Measurements from ENCODE around the gene SLAIN2. TPM values are rescaled to one million over a fixed set of nuclear protein-coding genes. Genes with fewer than 3 reads are reported as not detected.
A peak's percentile ranks its signal among the peaks of the same experiment; 100 is the strongest.

Gene SLAIN2
- total RNA-seq, 1 experiment from 2014 or later = 12.5 TPM

- no peaks in the 10 kb centered on the region for H3K27me3 ChIP-seq (ENCODE audit: low read length)
- no peaks in the 10 kb centered on the region for H3F3A ChIP-seq (ENCODE audit: low read length, unreplicated experiment)
- intact Hi-C loops (cut with micrococcal nuclease) = no loop called here
- no peaks in the 10 kb centered on the region for H3K79me2 ChIP-seq (ENCODE audit: low read length)
- ChIA-PET CTCF (no interaction called here), POLR2A (ENCODE audit: unreplicated experiment) (no interaction called here)
- peaks cover 64% of the 10 kb centered on the region for H3K4me1 ChIP-seq (ENCODE audit: insufficient read depth, low read length)
- no peaks in the 10 kb centered on the region for H3K36me3 ChIP-seq (ENCODE audit: low read depth, low read length)
- H3K9ac ChIP-seq (ENCODE audit: low read length) = no peak overlapping the region
- H3K4me2 ChIP-seq (ENCODE audit: low read length) = no peak overlapping the region
- TF ChIP-seq EZH2 (IDR thresholded peaks at IDR 0.05; ENCODE audit: low read length, unreplicated experiment) (no peak), CTCF (conservative IDR thresholded peaks at IDR 0.05; ENCODE audit: low read depth, low read length) (no peak), EZH2phosphoT487 (IDR thresholded peaks at IDR 0.05; ENCODE audit: borderline replicate concordance, low read length) (no peak)
- H4K20me1 ChIP-seq (ENCODE audit: low read length) = no peaks in the 10 kb centered on the region
- BruUV-seq (replicated peaks) = no TSS peak
- H3K4me3 ChIP-seq (ENCODE audit: low read length) = no peak overlapping the region
- no peaks in the 10 kb centered on the region for H3K9me2 ChIP-seq (replicated peaks; ENCODE audit: low read length)
- no peaks in the 10 kb centered on the region for H3K9me3 ChIP-seq (ENCODE audit: low read length)
- DNase-seq (no peak), ATAC-seq (no peak)
- H3K27ac ChIP-seq (ENCODE audit: low read length) = no peak overlapping the region
- no peak overlapping the region for H2AFZ ChIP-seq (ENCODE audit: low read length)
These were observed 7.1 kb upstream of the SLAIN2 start for GRCh38 chr4:48334236-48334635.

- H3K27me3 ChIP-seq (ENCODE audit: low read length) = no peaks in the 10 kb centered on the region
- no peaks in the 10 kb centered on the region for H3K9me3 ChIP-seq (ENCODE audit: low read length)
- H3K36me3 ChIP-seq (ENCODE audit: low read depth, low read length) = no peaks in the 10 kb centered on the region
- no peaks in the 10 kb centered on the region for H3K9me2 ChIP-seq (replicated peaks; ENCODE audit: low read length)
- peaks cover 64% of the 10 kb centered on the region for H3K4me1 ChIP-seq (ENCODE audit: insufficient read depth, low read length)
- H2AFZ ChIP-seq (ENCODE audit: low read length) = no peak overlapping the region
- DNase-seq (peak; percentile 28), ATAC-seq (no peak)
- CTCF ChIA-PET = no interaction called here
- H3K4me3 ChIP-seq (ENCODE audit: low read length) = no peak overlapping the region
- POLR2A ChIA-PET (ENCODE audit: unreplicated experiment) = no interaction called here
- intact Hi-C loops (cut with micrococcal nuclease) = no loop called here
- no TSS peak for BruUV-seq (replicated peaks)
- no peaks in the 10 kb centered on the region for H3K79me2 ChIP-seq (ENCODE audit: low read length)
- no peak overlapping the region for H3K9ac ChIP-seq (ENCODE audit: low read length)
- H3F3A ChIP-seq (ENCODE audit: low read length, unreplicated experiment) = no peaks in the 10 kb centered on the region
- H3K4me2 ChIP-seq (ENCODE audit: low read length) = no peak overlapping the region
- no peaks in the 10 kb centered on the region for H4K20me1 ChIP-seq (ENCODE audit: low read length)
- H3K27ac ChIP-seq (ENCODE audit: low read length) = no peak overlapping the region
- no peak for TF ChIP-seq EZH2phosphoT487 (IDR thresholded peaks at IDR 0.05; ENCODE audit: borderline replicate concordance, low read length)
- no peak for TF ChIP-seq EZH2 (IDR thresholded peaks at IDR 0.05; ENCODE audit: low read length, unreplicated experiment)
- no peak for TF ChIP-seq CTCF (conservative IDR thresholded peaks at IDR 0.05; ENCODE audit: low read depth, low read length)
These were observed 6.4 kb upstream of the SLAIN2 start for GRCh38 chr4:48334900-48335384.

- no peak overlapping the region for H3K4me3 ChIP-seq (ENCODE audit: low read length)
- no peaks in the 10 kb centered on the region for H3K79me2 ChIP-seq (ENCODE audit: low read length)
- no peaks in the 10 kb centered on the region for H3K9me2 ChIP-seq (replicated peaks; ENCODE audit: low read length)
- H3K9me3 ChIP-seq (ENCODE audit: low read length) = no peaks in the 10 kb centered on the region
- no TSS peak for BruUV-seq (replicated peaks)
- peaks cover 56% of the 10 kb centered on the region for H3K4me1 ChIP-seq (ENCODE audit: insufficient read depth, low read length)
- no peak overlapping the region for H3K4me2 ChIP-seq (ENCODE audit: low read length)
- no peak overlapping the region for H2AFZ ChIP-seq (ENCODE audit: low read length)
- no peak overlapping the region for H3K9ac ChIP-seq (ENCODE audit: low read length)
- no peaks in the 10 kb centered on the region for H3K36me3 ChIP-seq (ENCODE audit: low read depth, low read length)
- no peaks in the 10 kb centered on the region for H3K27me3 ChIP-seq (ENCODE audit: low read length)
- no peaks in the 10 kb centered on the region for H3F3A ChIP-seq (ENCODE audit: low read length, unreplicated experiment)
- no peak overlapping the region for H3K27ac ChIP-seq (ENCODE audit: low read length)
- no peak for DNase-seq
- POLR2A ChIA-PET (ENCODE audit: unreplicated experiment) = interaction anchor here (0.7 kb wide), 1 partner anchor 8 kb away, joined by 5 read pairs; no protein-coding TSS in a partner anchor
- intact Hi-C loops (cut with micrococcal nuclease) = no loop called here
- CTCF ChIA-PET = no interaction called here
- TF ChIP-seq EZH2 (IDR thresholded peaks at IDR 0.05; ENCODE audit: low read length, unreplicated experiment) = no peak
- no peak for TF ChIP-seq CTCF (conservative IDR thresholded peaks at IDR 0.05; ENCODE audit: low read depth, low read length)
- no peak for TF ChIP-seq EZH2phosphoT487 (IDR thresholded peaks at IDR 0.05; ENCODE audit: borderline replicate concordance, low read length)
- ATAC-seq = no peak
- H4K20me1 ChIP-seq (ENCODE audit: low read length) = no peaks in the 10 kb centered on the region
These were observed 5.0 kb upstream of the SLAIN2 start for GRCh38 chr4:48336146-48336870.
